Measurements from ENCODE around the gene PSMA5. TPM values are rescaled to one million over a fixed set of nuclear protein-coding genes. Genes with fewer than 3 reads are reported as not detected.

PSMA5 gene
- polyA plus RNA-seq, 3 donors: 36.6 to 119 (median 118) TPM

- Histone ChIP-seq H2AFZ (ENCODE audit: insufficient read depth, low read depth, low read length, poor library complexity, severe bottlenecking) (no peak overlapping the region), H3K36me3 (replicated peaks in 1 of 2; ENCODE audit: control insufficient read depth in 1 of 2, insufficient read depth in 2 of 2, low read length in 2 of 2) (no peaks in the 10 kb centered on the region), H3K9me3 (replicated peaks in 1 of 2; ENCODE audit: control insufficient read depth in 1 of 2, insufficient read depth in 1 of 2, low read length in 2 of 2) (no peaks in the 10 kb centered on the region), H3K27me3 (ENCODE audit: control insufficient read depth in 2 of 2, insufficient read depth in 2 of 2, low read length in 2 of 2) (peaks cover 33 to 41% of the 10 kb centered on the region in 2 donors), H4K20me1 (ENCODE audit: insufficient read depth, low read length) (no peaks in the 10 kb centered on the region), H3K4me2 (replicated peaks; ENCODE audit: extremely low read depth, low read length, poor library complexity, severe bottlenecking) (no peak overlapping the region), H3K4me3 (replicated peaks in 1 of 3; ENCODE audit: low read depth in 2 of 3, low read length in 3 of 3) (no peak overlapping the region), H3K27ac (ENCODE audit: low read depth in 1 of 2, low read length in 2 of 2) (no peak overlapping the region), H3K9ac (ENCODE audit: insufficient read depth, low read length, poor library complexity, severe bottlenecking) (no peak overlapping the region), H3K79me2 (ENCODE audit: insufficient read depth, low read length) (no peaks in the 10 kb centered on the region), H3K4me1 (ENCODE audit: control insufficient read depth in 1 of 2, insufficient read depth in 2 of 2, low read length in 2 of 2) (no peaks in the 10 kb centered on the region)
- Mint-ChIP-seq H3K36me3 (no peaks in the 10 kb centered on the region), H3K4me1 (no peaks in the 10 kb centered on the region), H3K4me3 (no peak overlapping the region), H3K27ac (no peak overlapping the region), H3K27me3 (ENCODE audit: low read depth in 3 of 3) (peaks cover 18 to 23% (median 20%) of the 10 kb centered on the region in 3 donors), H3K9me3 (peaks cover 0 to 4% (median 0%) of the 10 kb centered on the region in 7 donors)
- peak in 1 of 3 donors; percentile 15 for DNase-seq
- WGBS (ENCODE audit: insufficient coverage): no CpG with 5 or more reads among the region's 1 CpG
- intact Hi-C loops (cut with micrococcal nuclease): loop anchor here in 1 of 2 donors (5.0 kb wide), 1 partner anchor 338 kb away; no protein-coding TSS in a partner anchor
- no peak for TF ChIP-seq CTCF (IDR thresholded peaks at IDR 0.05)
These were observed 18.1 kb upstream of the PSMA5 start for GRCh38 chr1:109444346-109444745.

GRCh38 chr1:109443476-109443875, 17.2 kb upstream of the PSMA5 start:
- Histone ChIP-seq H4K20me1 (ENCODE audit: insufficient read depth, low read length) (no peaks in the 10 kb centered on the region), H3K27ac (ENCODE audit: low read depth in 1 of 2, low read length in 2 of 2) (no peak overlapping the region), H3K4me3 (replicated peaks in 1 of 3; ENCODE audit: low read depth in 2 of 3, low read length in 3 of 3) (no peak overlapping the region), H3K9ac (ENCODE audit: insufficient read depth, low read length, poor library complexity, severe bottlenecking) (no peak overlapping the region), H3K79me2 (ENCODE audit: insufficient read depth, low read length) (no peaks in the 10 kb centered on the region), H2AFZ (ENCODE audit: insufficient read depth, low read depth, low read length, poor library complexity, severe bottlenecking) (no peak overlapping the region), H3K4me1 (ENCODE audit: control insufficient read depth in 1 of 2, insufficient read depth in 2 of 2, low read length in 2 of 2) (no peaks in the 10 kb centered on the region), H3K27me3 (ENCODE audit: control insufficient read depth in 2 of 2, insufficient read depth in 2 of 2, low read length in 2 of 2) (peaks cover 33 to 39% of the 10 kb centered on the region in 2 donors), H3K9me3 (replicated peaks in 1 of 2; ENCODE audit: control insufficient read depth in 1 of 2, insufficient read depth in 1 of 2, low read length in 2 of 2) (no peaks in the 10 kb centered on the region), H3K4me2 (replicated peaks; ENCODE audit: extremely low read depth, low read length, poor library complexity, severe bottlenecking) (no peak overlapping the region), H3K36me3 (replicated peaks in 1 of 2; ENCODE audit: control insufficient read depth in 1 of 2, insufficient read depth in 2 of 2, low read length in 2 of 2) (no peaks in the 10 kb centered on the region)
- TF ChIP-seq CTCF (IDR thresholded peaks at IDR 0.05): no peak
- intact Hi-C loops (cut with micrococcal nuclease): loop anchor here in 1 of 2 donors (5.0 kb wide), 1 partner anchor 339 kb away; no protein-coding TSS in a partner anchor
- Mint-ChIP-seq H3K9me3 (peaks cover 0 to 3% (median 0%) of the 10 kb centered on the region in 7 donors), H3K4me3 (no peak overlapping the region), H3K4me1 (no peaks in the 10 kb centered on the region), H3K27me3 (ENCODE audit: low read depth in 3 of 3) (peaks cover 15 to 22% (median 19%) of the 10 kb centered on the region in 3 donors), H3K27ac (no peak overlapping the region), H3K36me3 (no peaks in the 10 kb centered on the region)
- WGBS (ENCODE audit: insufficient coverage): no CpG with 5 or more reads among the region's 2 CpGs
- no peak for DNase-seq
